Measurements from ENCODE around the gene IL12B. TPM values are rescaled to one million over a fixed set of nuclear protein-coding genes. Genes with fewer than 3 reads are reported as not detected.

Gene IL12B
- total and polyA plus RNA-seq, 9 donors = 0.04 to 0.09 TPM; not detected in 7

- 35% methylated on average over 2 of the region's 4 CpGs for WGBS (ENCODE audit: insufficient coverage)
- no peak overlapping the region for H3K4me3 ChIP-seq (ENCODE audit: low read length)
- H3K27ac ChIP-seq (ENCODE audit: low read length) = no peak overlapping the region
- H3K9me3 ChIP-seq (replicated peaks; ENCODE audit: control insufficient read depth, low read depth, low read length) = peaks cover 6% of the 10 kb centered on the region
- H3K4me1 ChIP-seq (ENCODE audit: control insufficient read depth, insufficient read depth, low read length) = no peaks in the 10 kb centered on the region
- DNase-seq = no peak
- H3K27me3 ChIP-seq (ENCODE audit: control insufficient read depth, insufficient read depth, low read length) = no peaks in the 10 kb centered on the region
- H3K36me3 ChIP-seq (ENCODE audit: control insufficient read depth, insufficient read depth, low read length) = no peaks in the 10 kb centered on the region
Measured at GRCh38 chr5:159345861-159346260, 15.6 kb upstream of the IL12B start.

GRCh38 chr5:159345336-159345735 is 15.0 kb upstream of the IL12B start:
- Histone ChIP-seq H3K4me3 (ENCODE audit: low read length) (no peak overlapping the region), H3K27me3 (ENCODE audit: control insufficient read depth, insufficient read depth, low read length) (no peaks in the 10 kb centered on the region), H3K9me3 (replicated peaks; ENCODE audit: control insufficient read depth, low read depth, low read length) (peaks cover 6% of the 10 kb centered on the region), H3K4me1 (ENCODE audit: control insufficient read depth, insufficient read depth, low read length) (no peaks in the 10 kb centered on the region), H3K27ac (ENCODE audit: low read length) (no peak overlapping the region), H3K36me3 (ENCODE audit: control insufficient read depth, insufficient read depth, low read length) (no peaks in the 10 kb centered on the region)
- DNase-seq = peak; percentile 57
- WGBS (ENCODE audit: insufficient coverage) = no CpG with 5 or more reads among the region's 1 CpG

- 100% methylated on average over 1 of the region's 4 CpGs for WGBS (ENCODE audit: insufficient coverage)
- no peaks in the 10 kb centered on the region for H3K4me1 ChIP-seq (ENCODE audit: control insufficient read depth, insufficient read depth, low read length)
- no peak overlapping the region for H3K4me3 ChIP-seq (ENCODE audit: low read length)
- peaks cover 6% of the 10 kb centered on the region for H3K9me3 ChIP-seq (replicated peaks; ENCODE audit: control insufficient read depth, low read depth, low read length)
- H3K27ac ChIP-seq (ENCODE audit: low read length) = no peak overlapping the region
- H3K27me3 ChIP-seq (ENCODE audit: control insufficient read depth, insufficient read depth, low read length) = no peaks in the 10 kb centered on the region
- H3K36me3 ChIP-seq (ENCODE audit: control insufficient read depth, insufficient read depth, low read length) = no peaks in the 10 kb centered on the region
- no peak for DNase-seq
Measured at GRCh38 chr5:159343295-159344094, 13.2 kb upstream of the IL12B start.

GRCh38 chr5:159342840-159343239 is 12.6 kb upstream of the IL12B start:
- no peak overlapping the region for H3K27ac ChIP-seq (ENCODE audit: low read length)
- no peaks in the 10 kb centered on the region for H3K27me3 ChIP-seq (ENCODE audit: control insufficient read depth, insufficient read depth, low read length)
- no peaks in the 10 kb centered on the region for H3K36me3 ChIP-seq (ENCODE audit: control insufficient read depth, insufficient read depth, low read length)
- 100% methylated on average over 1 of the region's 1 CpG for WGBS (ENCODE audit: insufficient coverage)
- no peak overlapping the region for H3K4me3 ChIP-seq (ENCODE audit: low read length)
- no peak for DNase-seq
- no peaks in the 10 kb centered on the region for H3K4me1 ChIP-seq (ENCODE audit: control insufficient read depth, insufficient read depth, low read length)
- H3K9me3 ChIP-seq (replicated peaks; ENCODE audit: control insufficient read depth, low read depth, low read length) = peaks cover 6% of the 10 kb centered on the region

- Histone ChIP-seq H3K9me3 (replicated peaks; ENCODE audit: control insufficient read depth, low read depth, low read length) (peaks cover 6% of the 10 kb centered on the region), H3K36me3 (ENCODE audit: control insufficient read depth, insufficient read depth, low read length) (no peaks in the 10 kb centered on the region), H3K27ac (ENCODE audit: low read length) (no peak overlapping the region), H3K4me3 (ENCODE audit: low read length) (no peak overlapping the region), H3K4me1 (ENCODE audit: control insufficient read depth, insufficient read depth, low read length) (no peaks in the 10 kb centered on the region), H3K27me3 (ENCODE audit: control insufficient read depth, insufficient read depth, low read length) (no peaks in the 10 kb centered on the region)
- WGBS (ENCODE audit: insufficient coverage) = 60% methylated on average over 4 of the region's 4 CpGs
- peak; percentile 59 for DNase-seq
Measured at GRCh38 chr5:159341906-159342310, 11.6 kb upstream of the IL12B start.

- WGBS (ENCODE audit: insufficient coverage) = 100% methylated on average over 1 of the region's 2 CpGs
- no peaks in the 10 kb centered on the region for H3K4me1 ChIP-seq (ENCODE audit: control insufficient read depth, insufficient read depth, low read length)
- H3K36me3 ChIP-seq (ENCODE audit: control insufficient read depth, insufficient read depth, low read length) = no peaks in the 10 kb centered on the region
- DNase-seq = no peak
- H3K27me3 ChIP-seq (ENCODE audit: control insufficient read depth, insufficient read depth, low read length) = no peaks in the 10 kb centered on the region
- H3K4me3 ChIP-seq (ENCODE audit: low read length) = no peak overlapping the region
- H3K27ac ChIP-seq (ENCODE audit: low read length) = no peak overlapping the region
- H3K9me3 ChIP-seq (replicated peaks; ENCODE audit: control insufficient read depth, low read depth, low read length) = peaks cover 6% of the 10 kb centered on the region
Measured at GRCh38 chr5:159341145-159341544, 10.9 kb upstream of the IL12B start.

- H3K4me1 ChIP-seq (ENCODE audit: control insufficient read depth, insufficient read depth, low read length) = no peaks in the 10 kb centered on the region
- DNase-seq = no peak
- no peaks in the 10 kb centered on the region for H3K36me3 ChIP-seq (ENCODE audit: control insufficient read depth, insufficient read depth, low read length)
- H3K27ac ChIP-seq (ENCODE audit: low read length) = no peak overlapping the region
- WGBS (ENCODE audit: insufficient coverage) = 100% methylated on average over 3 of the region's 4 CpGs
- H3K4me3 ChIP-seq (ENCODE audit: low read length) = no peak overlapping the region
- H3K27me3 ChIP-seq (ENCODE audit: control insufficient read depth, insufficient read depth, low read length) = no peaks in the 10 kb centered on the region
- H3K9me3 ChIP-seq (replicated peaks; ENCODE audit: control insufficient read depth, low read depth, low read length) = peaks cover 6% of the 10 kb centered on the region
Measured at GRCh38 chr5:159340511-159340910, 10.2 kb upstream of the IL12B start.

- no peaks in the 10 kb centered on the region for H3K27me3 ChIP-seq (ENCODE audit: control insufficient read depth, insufficient read depth, low read length)
- no peaks in the 10 kb centered on the region for H3K4me1 ChIP-seq (ENCODE audit: control insufficient read depth, insufficient read depth, low read length)
- 80% methylated on average over 1 of the region's 2 CpGs for WGBS (ENCODE audit: insufficient coverage)
- no peak for DNase-seq
- H3K9me3 ChIP-seq (replicated peaks; ENCODE audit: control insufficient read depth, low read depth, low read length) = peaks cover 5% of the 10 kb centered on the region
- H3K36me3 ChIP-seq (ENCODE audit: control insufficient read depth, insufficient read depth, low read length) = no peaks in the 10 kb centered on the region
- H3K27ac ChIP-seq (ENCODE audit: low read length) = no peak overlapping the region
- no peak overlapping the region for H3K4me3 ChIP-seq (ENCODE audit: low read length)
Measured at GRCh38 chr5:159339460-159339859, 9.2 kb upstream of the IL12B start.

GRCh38 chr5:159338118-159338517 is 7.8 kb upstream of the IL12B start:
- no peak for DNase-seq
- no peaks in the 10 kb centered on the region for H3K27me3 ChIP-seq (ENCODE audit: control insufficient read depth, insufficient read depth, low read length)

GRCh38 chr5:159337016-159337955 is 7.0 kb upstream of the IL12B start:
- Histone ChIP-seq H3K4me3 (ENCODE audit: low read length) (no peak overlapping the region), H3K36me3 (ENCODE audit: control insufficient read depth, insufficient read depth, low read length) (no peaks in the 10 kb centered on the region), H3K4me1 (ENCODE audit: control insufficient read depth, insufficient read depth, low read length) (no peaks in the 10 kb centered on the region), H3K27ac (ENCODE audit: low read length) (no peak overlapping the region), H3K9me3 (replicated peaks; ENCODE audit: control insufficient read depth, low read depth, low read length) (no peaks in the 10 kb centered on the region), H3K27me3 (ENCODE audit: control insufficient read depth, insufficient read depth, low read length) (no peaks in the 10 kb centered on the region)
- no CpG with 5 or more reads among the region's 1 CpG for WGBS (ENCODE audit: insufficient coverage)
- DNase-seq = no peak

More at GRCh38 chr5:159338118-159338517, 7.8 kb upstream of the IL12B start:
- Histone ChIP-seq H3K9me3 (replicated peaks; ENCODE audit: control insufficient read depth, low read depth, low read length) (no peaks in the 10 kb centered on the region), H3K4me3 (ENCODE audit: low read length) (no peak overlapping the region), H3K4me1 (ENCODE audit: control insufficient read depth, insufficient read depth, low read length) (no peaks in the 10 kb centered on the region), H3K27ac (ENCODE audit: low read length) (no peak overlapping the region), H3K36me3 (ENCODE audit: control insufficient read depth, insufficient read depth, low read length) (no peaks in the 10 kb centered on the region)
